Measurements from ENCODE around the gene RSPH6A. TPM values are rescaled to one million over a fixed set of nuclear protein-coding genes. Genes with fewer than 3 reads are reported as not detected.

The RSPH6A gene
- total and polyA plus RNA-seq, 2 experiments from 2014 or later: not detected

DNA sequence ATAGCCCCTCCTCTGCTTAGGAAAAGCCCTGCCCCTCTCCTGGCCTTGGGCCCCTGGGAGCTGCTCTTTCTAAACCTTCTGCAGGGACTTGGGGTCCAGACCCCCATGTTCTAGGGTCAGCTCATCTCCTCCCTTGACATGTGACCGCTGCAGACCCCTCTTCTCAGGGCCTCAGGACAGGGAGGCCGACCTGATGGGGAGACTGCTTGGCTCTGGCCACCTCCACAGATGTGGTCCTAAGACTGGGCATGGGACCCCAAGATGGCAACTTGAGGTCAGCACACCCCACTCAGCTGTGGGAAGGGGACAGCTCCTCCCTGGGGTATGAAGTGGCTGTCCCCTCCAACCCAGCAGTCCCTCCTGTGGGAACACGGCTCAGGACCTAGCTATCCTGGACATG lies 42.2 kb downstream of the RSPH6A start:
- Histone ChIP-seq H2AFZ (no peak overlapping the region), H3K9me2 (replicated peaks; ENCODE audit: insufficient read depth) (no peaks in the 10 kb centered on the region), H3K36me3 (replicated peaks; ENCODE audit: insufficient read depth, low read depth) (no peaks in the 10 kb centered on the region), H3K27me3 (no peaks in the 10 kb centered on the region), H3K27ac (no peak overlapping the region), H3K9me3 (ENCODE audit: low read depth) (no peaks in the 10 kb centered on the region), H3K4me1 (ENCODE audit: insufficient read depth) (peaks cover 3% of the 10 kb centered on the region), H3K4me3 (no peak overlapping the region), H3K4me2 (no peak overlapping the region), H4K20me1 (ENCODE audit: insufficient read depth, poor library complexity, severe bottlenecking) (no peaks in the 10 kb centered on the region), H3K79me2 (peaks cover 1% of the 10 kb centered on the region)
- no peak for TF ChIP-seq EZH2 (IDR thresholded peaks at IDR 0.05; ENCODE audit: borderline replicate concordance)
- no peak for TF ChIP-seq EZH2phosphoT487 (IDR thresholded peaks at IDR 0.05; ENCODE audit: low read depth, severe bottlenecking, unreplicated experiment)
- TF ChIP-seq, protein P1, sequence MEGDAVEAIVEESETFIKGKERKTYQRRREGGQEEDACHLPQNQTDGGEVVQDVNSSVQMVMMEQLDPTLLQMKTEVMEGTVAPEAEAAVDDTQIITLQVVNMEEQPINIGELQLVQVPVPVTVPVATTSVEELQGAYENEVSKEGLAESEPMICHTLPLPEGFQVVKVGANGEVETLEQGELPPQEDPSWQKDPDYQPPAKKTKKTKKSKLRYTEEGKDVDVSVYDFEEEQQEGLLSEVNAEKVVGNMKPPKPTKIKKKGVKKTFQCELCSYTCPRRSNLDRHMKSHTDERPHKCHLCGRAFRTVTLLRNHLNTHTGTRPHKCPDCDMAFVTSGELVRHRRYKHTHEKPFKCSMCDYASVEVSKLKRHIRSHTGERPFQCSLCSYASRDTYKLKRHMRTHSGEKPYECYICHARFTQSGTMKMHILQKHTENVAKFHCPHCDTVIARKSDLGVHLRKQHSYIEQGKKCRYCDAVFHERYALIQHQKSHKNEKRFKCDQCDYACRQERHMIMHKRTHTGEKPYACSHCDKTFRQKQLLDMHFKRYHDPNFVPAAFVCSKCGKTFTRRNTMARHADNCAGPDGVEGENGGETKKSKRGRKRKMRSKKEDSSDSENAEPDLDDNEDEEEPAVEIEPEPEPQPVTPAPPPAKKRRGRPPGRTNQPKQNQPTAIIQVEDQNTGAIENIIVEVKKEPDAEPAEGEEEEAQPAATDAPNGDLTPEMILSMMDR (IDR thresholded peaks at IDR 0.05; ENCODE audit: poor library complexity): no peak
- 96% methylated on average over 3 of the region's 3 CpGs for WGBS (ENCODE audit: low lambda C conversion rate, missing lambda C conversion rate)
- no peak for DNase-seq (ENCODE audit: low spot score)

DNA sequence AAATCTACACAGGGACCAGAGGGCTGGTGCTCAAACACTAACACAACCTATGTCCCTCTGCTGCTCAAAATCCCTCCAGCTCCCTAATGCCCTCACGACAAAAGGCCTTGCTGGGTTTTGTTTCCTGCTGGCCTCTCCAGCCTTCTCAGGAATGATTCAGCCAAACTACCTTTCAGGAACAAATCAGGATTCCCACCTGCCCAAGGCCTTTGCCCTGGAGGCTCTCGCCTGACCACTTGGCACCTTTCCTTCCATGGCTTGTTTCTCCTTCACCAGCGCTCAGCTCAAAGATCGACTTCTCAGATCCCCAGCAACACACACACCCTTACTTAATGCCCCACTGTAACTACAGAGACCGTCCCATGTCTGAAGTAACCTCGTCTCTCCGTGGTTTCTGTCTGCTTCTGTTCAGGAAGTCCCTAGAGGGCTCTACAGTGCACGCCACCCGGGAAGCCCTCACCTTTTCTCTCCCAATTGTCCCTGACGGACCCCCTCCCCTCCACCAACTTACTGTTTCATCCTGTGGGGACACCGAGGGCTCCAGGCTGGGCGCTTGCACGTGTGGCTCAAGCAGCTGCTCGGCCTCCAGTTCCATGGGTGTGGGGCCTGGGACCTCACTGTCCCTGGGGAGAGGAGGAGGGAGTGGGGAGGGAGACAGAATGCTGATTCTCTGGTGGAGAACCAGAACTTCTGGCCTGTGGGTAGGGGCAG lies 42.8 kb downstream of the RSPH6A start:
- no peak overlapping the region for H3K4me2 ChIP-seq
- H3K9me3 ChIP-seq (ENCODE audit: low read depth): no peaks in the 10 kb centered on the region
- no peak overlapping the region for H3K4me3 ChIP-seq
- no peak overlapping the region for H3K27ac ChIP-seq
- no peak overlapping the region for H2AFZ ChIP-seq
- H3K27me3 ChIP-seq: no peaks in the 10 kb centered on the region
- H3K79me2 ChIP-seq: peaks cover 6% of the 10 kb centered on the region
- H3K4me1 ChIP-seq (ENCODE audit: insufficient read depth): peaks cover 3% of the 10 kb centered on the region
- H3K9me2 ChIP-seq (replicated peaks; ENCODE audit: insufficient read depth): no peaks in the 10 kb centered on the region
- H4K20me1 ChIP-seq (ENCODE audit: insufficient read depth, poor library complexity, severe bottlenecking): no peaks in the 10 kb centered on the region
- TF ChIP-seq, protein P1 (IDR thresholded peaks at IDR 0.05; ENCODE audit: poor library complexity): no peak
- TF ChIP-seq EZH2phosphoT487 (IDR thresholded peaks at IDR 0.05; ENCODE audit: low read depth, severe bottlenecking, unreplicated experiment) (no peak), EZH2 (IDR thresholded peaks at IDR 0.05; ENCODE audit: borderline replicate concordance) (no peak)
- no peaks in the 10 kb centered on the region for H3K36me3 ChIP-seq (replicated peaks; ENCODE audit: insufficient read depth, low read depth)
- whole genome bisulfite sequencing (ENCODE audit: low lambda C conversion rate, missing lambda C conversion rate): 91% methylated on average over 14 of the region's 14 CpGs
- DNase-seq (ENCODE audit: low spot score): no peak

DNA sequence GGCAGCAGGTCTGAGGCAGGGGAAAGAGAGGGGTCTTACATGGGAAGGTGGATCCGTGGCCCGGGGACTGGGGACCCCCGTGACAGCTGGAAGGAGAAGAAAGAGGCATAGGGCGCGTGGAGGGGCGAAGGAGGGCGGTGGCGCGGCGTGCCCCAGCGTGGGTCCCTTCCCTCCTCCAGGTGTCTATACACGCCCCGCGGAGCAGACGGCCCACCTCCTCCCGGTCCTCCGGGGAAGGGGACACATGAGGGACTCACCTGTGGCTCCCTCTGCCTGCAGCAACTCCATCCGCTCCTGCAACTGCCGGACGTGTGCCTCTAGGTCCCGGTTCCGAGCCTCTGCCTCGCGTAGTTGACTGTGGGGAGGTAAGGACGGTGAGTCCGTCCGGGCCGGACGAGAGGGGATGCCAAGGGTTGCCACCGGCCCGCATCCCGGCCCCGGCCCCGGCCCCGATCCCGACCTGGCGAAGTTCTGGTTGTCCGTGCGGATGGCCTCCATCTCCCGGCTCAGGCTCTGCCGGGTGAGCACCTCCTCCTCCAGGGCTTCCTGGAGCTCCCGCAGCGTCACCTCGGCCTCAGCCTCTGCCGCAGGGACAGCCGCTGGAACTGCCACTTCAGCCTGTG lies 43.7 kb downstream of the RSPH6A start:
- Histone ChIP-seq H3K9me3 (ENCODE audit: low read depth) (no peaks in the 10 kb centered on the region), H4K20me1 (ENCODE audit: insufficient read depth, poor library complexity, severe bottlenecking) (no peaks in the 10 kb centered on the region), H3K79me2 (peaks cover 15% of the 10 kb centered on the region), H2AFZ (no peak overlapping the region), H3K9me2 (replicated peaks; ENCODE audit: insufficient read depth) (no peaks in the 10 kb centered on the region), H3K27ac (peak overlapping the region; percentile 91), H3K4me2 (peak overlapping the region; percentile 90), H3K36me3 (replicated peaks; ENCODE audit: insufficient read depth, low read depth) (no peaks in the 10 kb centered on the region), H3K27me3 (no peaks in the 10 kb centered on the region), H3K4me3 (no peak overlapping the region), H3K4me1 (ENCODE audit: insufficient read depth) (peaks cover 11% of the 10 kb centered on the region)
- no peak for TF ChIP-seq EZH2 (IDR thresholded peaks at IDR 0.05; ENCODE audit: borderline replicate concordance)
- TF ChIP-seq EZH2phosphoT487 (IDR thresholded peaks at IDR 0.05; ENCODE audit: low read depth, severe bottlenecking, unreplicated experiment): no peak
- TF ChIP-seq, protein P1 (IDR thresholded peaks at IDR 0.05; ENCODE audit: poor library complexity): no peak
- no peak for DNase-seq (ENCODE audit: low spot score)
- 95% methylated on average over 31 of the region's 46 CpGs for WGBS (ENCODE audit: low lambda C conversion rate, missing lambda C conversion rate)

Data from hepatocyte (in vitro differentiated cells).